Measurements from ENCODE around the gene ERF.
A peak's percentile ranks its signal among the peaks of the same experiment; 100 is the strongest.

ERF gene

GRCh38 chr19:42212886-42213285 is 42.0 kb downstream of the ERF start:
- WGBS: 100% methylated on average over 1 of the region's 1 CpG
- Histone ChIP-seq H3K18ac (ENCODE audit: low read depth in 1 of 2, low read length in 2 of 2) (no peak overlapping the region), H2AFZ (ENCODE audit: low read depth, low read length) (no peak overlapping the region)

GRCh38 chr19:42208612-42209011 is 46.3 kb downstream of the ERF start:
- peaks cover 19% of the 10 kb centered on the region for H3K4me1 ChIP-seq (ENCODE audit: control insufficient read depth, insufficient read depth, low read depth, low read length)
- H3K4me2 ChIP-seq (ENCODE audit: low read length, poor library complexity, severe bottlenecking): no peak overlapping the region
- peak overlapping the region; percentile 65 for H2BK15ac ChIP-seq (ENCODE audit: low read depth, poor library complexity, severe bottlenecking)
- H2BK120ac ChIP-seq (ENCODE audit: low read depth, low read length): peak overlapping the region; percentile 2
- H3K27ac ChIP-seq (ENCODE audit: low read length, poor library complexity, severe bottlenecking): no peak overlapping the region
- H3K4me3 ChIP-seq (ENCODE audit: insufficient read depth in 1 of 2, low read depth in 1 of 2, low read length in 2 of 2): no peak overlapping the region
- peak overlapping the region; percentile 82 for H4K91ac ChIP-seq (ENCODE audit: low read length)
- peak overlapping the region in 1 of 2 experiments; percentile 77 for H3K4ac ChIP-seq (ENCODE audit: low read depth in 1 of 2, low read length in 2 of 2)
- no peak overlapping the region for H3K23ac ChIP-seq (ENCODE audit: low read length in 2 of 2)
- no peak overlapping the region for H4K8ac ChIP-seq (ENCODE audit: low read length)
- H3K27me3 ChIP-seq (ENCODE audit: control insufficient read depth in 1 of 2, insufficient read depth in 1 of 2, low read length in 2 of 2): no peaks in the 10 kb centered on the region
- no peak overlapping the region for H2AFZ ChIP-seq (ENCODE audit: low read depth, low read length)
- no peak for DNase-seq
- H3K36me3 ChIP-seq (ENCODE audit: control insufficient read depth in 1 of 2, insufficient read depth in 2 of 2, low read depth in 1 of 2, low read length in 2 of 2): peaks cover 70 to 71% of the 10 kb centered on the region in 2 experiments
- no peak overlapping the region for H2BK5ac ChIP-seq (ENCODE audit: low read depth, low read length, poor library complexity, severe bottlenecking)
- H2BK12ac ChIP-seq (ENCODE audit: low read length in 2 of 2): peak overlapping the region; percentile 21 to 22
- no peak overlapping the region for H3K9ac ChIP-seq (ENCODE audit: low read length)
- no peak overlapping the region for H3K18ac ChIP-seq (ENCODE audit: low read depth in 1 of 2, low read length in 2 of 2)
- WGBS: 99% methylated on average over 11 of the region's 11 CpGs
- H3K14ac ChIP-seq (ENCODE audit: low read length in 2 of 2): no peak overlapping the region
- H3K9me3 ChIP-seq (ENCODE audit: control insufficient read depth, low read length): no peaks in the 10 kb centered on the region
- H3K79me1 ChIP-seq (replicated peaks; ENCODE audit: low read length, poor library complexity, severe bottlenecking): peaks cover 43% of the 10 kb centered on the region
- H2AK5ac ChIP-seq (ENCODE audit: low read length, severe bottlenecking): no peak overlapping the region

More at GRCh38 chr19:42212886-42213285, 42.0 kb downstream of the ERF start:
- Histone ChIP-seq H2AK5ac (ENCODE audit: low read length, severe bottlenecking) (no peak overlapping the region), H3K4ac (ENCODE audit: low read depth in 1 of 2, low read length in 2 of 2) (no peak overlapping the region), H4K91ac (ENCODE audit: low read length) (no peak overlapping the region), H3K4me2 (ENCODE audit: low read length, poor library complexity, severe bottlenecking) (no peak overlapping the region), H2BK15ac (ENCODE audit: low read depth, poor library complexity, severe bottlenecking) (no peak overlapping the region), H3K14ac (ENCODE audit: low read length in 2 of 2) (no peak overlapping the region), H2BK120ac (ENCODE audit: low read depth, low read length) (no peak overlapping the region), H3K27ac (ENCODE audit: low read length, poor library complexity, severe bottlenecking) (no peak overlapping the region), H3K4me1 (ENCODE audit: control insufficient read depth, insufficient read depth, low read depth, low read length) (peaks cover 19% of the 10 kb centered on the region), H3K4me3 (ENCODE audit: insufficient read depth in 1 of 2, low read depth in 1 of 2, low read length in 2 of 2) (no peak overlapping the region), H2BK5ac (ENCODE audit: low read depth, low read length, poor library complexity, severe bottlenecking) (no peak overlapping the region), H3K79me1 (replicated peaks; ENCODE audit: low read length, poor library complexity, severe bottlenecking) (peaks cover 36% of the 10 kb centered on the region), H3K9me3 (ENCODE audit: control insufficient read depth, low read length) (no peaks in the 10 kb centered on the region), H3K23ac (ENCODE audit: low read length in 2 of 2) (no peak overlapping the region), H3K27me3 (ENCODE audit: control insufficient read depth in 1 of 2, insufficient read depth in 1 of 2, low read length in 2 of 2) (no peaks in the 10 kb centered on the region), H2BK12ac (ENCODE audit: low read length in 2 of 2) (no peak overlapping the region), H4K8ac (ENCODE audit: low read length) (no peak overlapping the region), H3K36me3 (ENCODE audit: control insufficient read depth in 1 of 2, insufficient read depth in 2 of 2, low read depth in 1 of 2, low read length in 2 of 2) (peaks cover 45 to 55% of the 10 kb centered on the region in 2 experiments), H3K9ac (ENCODE audit: low read length) (no peak overlapping the region)
- DNase-seq: no peak

DNA sequence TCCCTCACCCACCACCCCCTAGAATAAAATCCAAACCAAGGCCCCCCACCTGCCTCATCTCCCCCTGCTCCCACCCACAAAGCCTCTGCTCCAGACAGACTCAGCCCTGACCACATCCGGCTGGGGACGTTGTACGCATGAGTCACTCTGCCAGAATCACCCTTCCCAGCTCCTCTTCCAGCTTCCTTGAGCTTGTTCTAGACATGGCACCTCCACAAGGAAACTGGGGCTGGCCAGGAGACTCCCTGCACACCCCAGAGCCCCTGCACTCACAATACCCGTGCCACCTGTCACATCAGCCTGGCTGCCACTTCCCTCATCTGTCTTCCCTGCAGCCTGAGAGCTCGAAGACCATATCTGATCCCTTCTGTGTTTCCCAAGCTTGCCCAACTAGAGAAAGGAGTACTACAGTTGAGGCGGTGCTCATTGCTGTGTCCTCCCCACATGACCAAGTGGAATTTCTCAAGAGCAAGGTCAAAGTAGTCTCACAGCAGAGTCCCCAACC is 47.1 kb downstream of the ERF start:
- Histone ChIP-seq H2AFZ (ENCODE audit: low read depth, low read length) (no peak overlapping the region), H3K4me2 (ENCODE audit: low read length, poor library complexity, severe bottlenecking) (no peak overlapping the region), H2BK120ac (ENCODE audit: low read depth, low read length) (no peak overlapping the region), H2BK12ac (ENCODE audit: low read length in 2 of 2) (peak overlapping the region; percentile 51), H3K36me3 (ENCODE audit: control insufficient read depth in 1 of 2, insufficient read depth in 2 of 2, low read depth in 1 of 2, low read length in 2 of 2) (peaks cover 70 to 75% of the 10 kb centered on the region in 2 experiments), H3K9me3 (ENCODE audit: control insufficient read depth, low read length) (no peaks in the 10 kb centered on the region), H2BK5ac (ENCODE audit: low read depth, low read length, poor library complexity, severe bottlenecking) (no peak overlapping the region), H3K27me3 (ENCODE audit: control insufficient read depth in 1 of 2, insufficient read depth in 1 of 2, low read length in 2 of 2) (no peaks in the 10 kb centered on the region), H4K8ac (ENCODE audit: low read length) (peak overlapping the region; percentile 8), H2BK15ac (ENCODE audit: low read depth, poor library complexity, severe bottlenecking) (no peak overlapping the region), H3K18ac (ENCODE audit: low read depth in 1 of 2, low read length in 2 of 2) (peak overlapping the region; percentile 3 to 16), H3K4me1 (ENCODE audit: control insufficient read depth, insufficient read depth, low read depth, low read length) (peaks cover 20% of the 10 kb centered on the region), H2AK5ac (ENCODE audit: low read length, severe bottlenecking) (no peak overlapping the region), H3K14ac (ENCODE audit: low read length in 2 of 2) (no peak overlapping the region), H4K91ac (ENCODE audit: low read length) (no peak overlapping the region), H3K9ac (ENCODE audit: low read length) (no peak overlapping the region), H3K4me3 (ENCODE audit: insufficient read depth in 1 of 2, low read depth in 1 of 2, low read length in 2 of 2) (no peak overlapping the region), H3K27ac (ENCODE audit: low read length, poor library complexity, severe bottlenecking) (peak overlapping the region; percentile 9), H3K79me1 (replicated peaks; ENCODE audit: low read length, poor library complexity, severe bottlenecking) (peaks cover 48% of the 10 kb centered on the region), H3K23ac (ENCODE audit: low read length in 2 of 2) (peak overlapping the region in 1 of 2 experiments; percentile 16), H3K4ac (ENCODE audit: low read depth in 1 of 2, low read length in 2 of 2) (peak overlapping the region in 1 of 2 experiments; percentile 47)
- peak; percentile 89 for DNase-seq
- WGBS: 47% methylated on average over 6 of the region's 6 CpGs

DNA sequence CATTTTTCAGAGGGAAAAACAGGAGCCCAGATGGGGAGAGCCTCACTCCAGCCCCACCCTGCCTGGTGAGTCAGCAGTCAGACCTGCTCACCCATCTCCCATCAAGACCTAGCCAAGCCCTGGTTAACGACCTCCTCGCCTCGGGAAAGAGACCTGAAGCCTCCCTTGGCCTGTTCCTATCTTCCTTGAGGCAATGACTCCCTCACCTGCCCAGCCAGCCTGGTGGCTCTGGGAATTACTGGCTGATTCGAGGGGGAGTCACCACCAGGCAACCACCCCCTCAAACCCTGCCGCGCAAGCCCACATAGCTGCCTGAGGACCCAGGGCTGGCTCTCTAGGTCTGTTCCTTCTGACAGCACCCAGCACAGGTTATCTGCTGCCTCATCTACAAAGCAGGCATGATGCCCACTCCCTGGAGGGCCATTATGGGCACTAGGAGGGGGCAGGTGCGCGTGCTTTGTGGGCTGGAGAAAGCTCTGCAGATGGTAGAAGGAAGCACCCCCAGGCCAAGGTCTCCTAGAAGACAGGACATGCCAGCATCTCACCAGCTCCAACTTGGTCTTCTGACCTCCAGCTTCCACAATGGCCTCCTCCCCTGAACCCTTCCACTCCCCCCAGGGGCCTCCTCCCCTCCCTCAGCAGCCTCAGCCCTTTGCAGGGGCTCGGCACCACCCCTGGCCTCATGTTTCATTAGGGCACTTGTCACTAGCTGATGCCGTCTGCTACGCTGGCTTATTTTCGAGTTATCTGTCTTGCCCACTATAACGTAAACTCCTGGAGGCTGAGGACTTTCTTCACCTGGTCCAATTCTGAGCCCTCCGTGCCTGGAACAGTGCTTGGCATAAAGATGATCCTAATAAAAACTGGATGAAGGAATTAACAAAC is 47.8 kb downstream of the ERF start:
- WGBS: 55% methylated on average over 13 of the region's 14 CpGs

More for the DNA sequence above, 47.8 kb downstream of the ERF start:
- peaks cover 71 to 75% of the 10 kb centered on the region in 2 experiments for H3K36me3 ChIP-seq (ENCODE audit: control insufficient read depth in 1 of 2, insufficient read depth in 2 of 2, low read depth in 1 of 2, low read length in 2 of 2)
- H2BK120ac ChIP-seq (ENCODE audit: low read depth, low read length): peak overlapping the region; percentile 19
- peak overlapping the region; percentile 35 for H4K8ac ChIP-seq (ENCODE audit: low read length)
- no peak overlapping the region for H2AK5ac ChIP-seq (ENCODE audit: low read length, severe bottlenecking)
- H2BK12ac ChIP-seq (ENCODE audit: low read length in 2 of 2): peak overlapping the region; percentile 14 to 91
- no peaks in the 10 kb centered on the region for H3K9me3 ChIP-seq (ENCODE audit: control insufficient read depth, low read length)
- no peak overlapping the region for H2AFZ ChIP-seq (ENCODE audit: low read depth, low read length)
- peak overlapping the region; percentile 9 for H3K27ac ChIP-seq (ENCODE audit: low read length, poor library complexity, severe bottlenecking)
- H3K27me3 ChIP-seq (ENCODE audit: control insufficient read depth in 1 of 2, insufficient read depth in 1 of 2, low read length in 2 of 2): no peaks in the 10 kb centered on the region
- H3K4me3 ChIP-seq (ENCODE audit: insufficient read depth in 1 of 2, low read depth in 1 of 2, low read length in 2 of 2): no peak overlapping the region
- H4K91ac ChIP-seq (ENCODE audit: low read length): peak overlapping the region; percentile 12
- H3K4me1 ChIP-seq (ENCODE audit: control insufficient read depth, insufficient read depth, low read depth, low read length): peaks cover 20% of the 10 kb centered on the region
- peak overlapping the region in 1 of 2 experiments; percentile 15 for H3K4ac ChIP-seq (ENCODE audit: low read depth in 1 of 2, low read length in 2 of 2)
- H3K18ac ChIP-seq (ENCODE audit: low read depth in 1 of 2, low read length in 2 of 2): peak overlapping the region; percentile 34 to 41
- peaks cover 51% of the 10 kb centered on the region for H3K79me1 ChIP-seq (replicated peaks; ENCODE audit: low read length, poor library complexity, severe bottlenecking)
- H2BK5ac ChIP-seq (ENCODE audit: low read depth, low read length, poor library complexity, severe bottlenecking): no peak overlapping the region
- no peak overlapping the region for H3K23ac ChIP-seq (ENCODE audit: low read length in 2 of 2)
- no peak overlapping the region for H3K14ac ChIP-seq (ENCODE audit: low read length in 2 of 2)
- H3K9ac ChIP-seq (ENCODE audit: low read length): peak overlapping the region; percentile 60
- no peak overlapping the region for H3K4me2 ChIP-seq (ENCODE audit: low read length, poor library complexity, severe bottlenecking)
- H2BK15ac ChIP-seq (ENCODE audit: low read depth, poor library complexity, severe bottlenecking): no peak overlapping the region
- peak; percentile 26 for DNase-seq

Data from mesenchymal stem cell (in vitro differentiated cells and primary cell).